ENCODE results near the gene TMIGD2.

DNA sequence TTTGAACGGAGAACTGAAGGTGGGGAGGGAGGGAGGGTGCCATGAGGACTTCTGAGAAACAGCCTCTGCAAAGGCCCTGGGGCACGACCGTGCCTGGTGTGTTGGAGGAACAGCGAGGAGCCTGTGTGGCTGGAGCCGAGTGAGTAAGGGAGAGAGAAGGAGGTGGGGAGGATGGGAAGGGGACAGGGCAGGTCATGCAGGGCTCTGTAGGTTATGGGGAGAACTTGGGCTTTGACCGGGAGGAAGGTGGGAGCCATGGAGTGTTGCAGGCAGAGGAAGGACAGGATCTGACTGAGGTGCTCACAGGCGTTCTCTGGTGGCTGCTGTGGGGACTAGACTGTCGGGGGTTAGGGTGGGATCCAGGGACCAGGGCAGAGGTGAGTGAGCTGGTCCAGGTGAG is 47.9 kb upstream of the TMIGD2 start:
- TF ChIP-seq POLR2A (IDR thresholded peaks at IDR 0.05; ENCODE audit: low read length) (no peak), GATA1 (IDR thresholded peaks at IDR 0.05; ENCODE audit: low read depth, low read length) (no peak)

Measured in erythroblast (primary cell).